DOHH2 (cell line): Measurements from ENCODE around the gene PGGHG.

Experiments used
- H3F3A ChIP-seq: fragments of 200-600 bp; sonication (generic), shearing (Covaris generic); 2 replicates; pipeline ENCODE4 v1.6.0; 2016; ENCODE audit warnings: antibody characterized with exemption, mild to moderate bottlenecking; ENCODE audit not compliant: control insufficient read depth, insufficient read depth
- H3K27ac ChIP-seq: fragments of 200-600 bp; sonication (generic); 2 replicates; pipeline ENCODE4 v1.5.1; 2014; ENCODE audit warnings: low read depth, mild to moderate bottlenecking, low read length, moderate library complexity
- H3K27me3 ChIP-seq: fragments of 200-600 bp; sonication (generic); 2 replicates; pipeline ENCODE4 v1.6.1; 2014; ENCODE audit warnings: mild to moderate bottlenecking, low read length, mixed read lengths; ENCODE audit not compliant: control insufficient read depth
- H3K36me3 ChIP-seq: fragments of 200-600 bp; sonication (generic); 2 replicates; pipeline ENCODE4 v1.6.1; 2014; ENCODE audit warnings: mild to moderate bottlenecking, low read length, moderate library complexity, mixed read lengths; ENCODE audit not compliant: control insufficient read depth
- H3K4me1 ChIP-seq: fragments of 200-600 bp; sonication (generic); 2 replicates; pipeline ENCODE4 v1.6.1; 2014; ENCODE audit warnings: mild to moderate bottlenecking, low read length, mixed read lengths; ENCODE audit not compliant: control insufficient read depth
- H3K4me2 ChIP-seq: fragments of 200-600 bp; sonication (generic); 2 replicates; pipeline ENCODE4 v1.6.0; 2014; ENCODE audit warnings: mild to moderate bottlenecking, low read length, moderate library complexity
- H3K4me3 ChIP-seq: fragments of 200-600 bp; sonication (generic); 2 replicates; pipeline ENCODE4 v1.5.1; 2014; ENCODE audit warnings: mild to moderate bottlenecking, low read length, mixed read lengths
- H3K79me2 ChIP-seq: fragments of 200-600 bp; sonication (generic); 2 replicates; pipeline ENCODE4 v1.6.1; 2014; ENCODE audit warnings: mild to moderate bottlenecking, low read length, mixed read lengths; ENCODE audit not compliant: control insufficient read depth
- H3K9me2 ChIP-seq: fragments of 200-600 bp; sonication (generic); replicated peaks from 2 replicates; pipeline ENCODE4 v1.6.1; 2014; ENCODE audit warnings: mild to moderate bottlenecking, low read length, mixed read lengths; ENCODE audit not compliant: control insufficient read depth
- H3K9me3 ChIP-seq: fragments of 200-600 bp; sonication (generic); 2 replicates; pipeline ENCODE4 v1.6.1; 2014; ENCODE audit warnings: antibody characterized with exemption, low read length, mixed read lengths; ENCODE audit not compliant: control insufficient read depth, insufficient read depth
- H4K20me1 ChIP-seq: fragments of 200-600 bp; sonication (generic); 2 replicates; pipeline ENCODE4 v1.6.0; 2014; ENCODE audit warnings: low read depth, mild to moderate bottlenecking, antibody characterized with exemption, low read length, moderate library complexity; ENCODE audit not compliant: control insufficient read depth, insufficient read depth
- CTCF ChIP-seq: fragments of 200-600 bp; sonication (generic); IDR thresholded peaks from one replicate; pipeline ENCODE4 v1.5.1; 2014; ENCODE audit warnings: antibody characterized with exemption, mild to moderate bottlenecking, low read depth, low read length; ENCODE audit not compliant: poor library complexity, severe bottlenecking
- EZH2phosphoT487 ChIP-seq: fragments of 200-600 bp; sonication (generic); IDR thresholded peaks from 2 replicates; pipeline ENCODE4 v1.6.1; 2017; ENCODE audit warnings: borderline replicate concordance, mild to moderate bottlenecking, antibody characterized with exemption, low read length, moderate library complexity, mixed read lengths

Gene PGGHG

GRCh38 chr11:244376-244775 is 44.5 kb upstream of the PGGHG start:
- H3K27ac ChIP-seq, result no peak overlapping the region
- H3K9me3 ChIP-seq, result no peaks in the 10 kb centered on the region
- peaks cover 91% of the 10 kb centered on the region for H3K36me3 ChIP-seq
- H3K9me2 ChIP-seq, result no peaks in the 10 kb centered on the region
- H3K27me3 ChIP-seq, result no peaks in the 10 kb centered on the region
- no peak overlapping the region for H3K4me2 ChIP-seq
- no peak for TF ChIP-seq CTCF
- no peak for TF ChIP-seq EZH2phosphoT487
- H3K4me3 ChIP-seq, result no peak overlapping the region
- no peaks in the 10 kb centered on the region for H3F3A ChIP-seq
- H3K4me1 ChIP-seq, result no peaks in the 10 kb centered on the region
- peaks cover 35% of the 10 kb centered on the region for H3K79me2 ChIP-seq
- H4K20me1 ChIP-seq, result no peaks in the 10 kb centered on the region; the same call in 1 of the 2 replicates

GRCh38 chr11:249062-249461 is 39.9 kb upstream of the PGGHG start:
- peaks cover 3% of the 10 kb centered on the region; the same call in 1 of the 2 replicates for H4K20me1 ChIP-seq
- peaks cover 9% of the 10 kb centered on the region for H3F3A ChIP-seq
- no peak overlapping the region for H3K4me3 ChIP-seq
- no peaks in the 10 kb centered on the region for H3K9me2 ChIP-seq
- H3K36me3 ChIP-seq, result peaks cover 91% of the 10 kb centered on the region
- H3K9me3 ChIP-seq, result no peaks in the 10 kb centered on the region
- no peaks in the 10 kb centered on the region for H3K4me1 ChIP-seq
- no peak for TF ChIP-seq CTCF
- no peak for TF ChIP-seq EZH2phosphoT487
- H3K79me2 ChIP-seq, result no peaks in the 10 kb centered on the region
- no peaks in the 10 kb centered on the region for H3K27me3 ChIP-seq
- H3K27ac ChIP-seq, result no peak overlapping the region
- no peak overlapping the region for H3K4me2 ChIP-seq

- Histone ChIP-seq H3K27me3 (no peaks in the 10 kb centered on the region), H3K9me3 (no peaks in the 10 kb centered on the region), H4K20me1 (peaks cover 3% of the 10 kb centered on the region; the same call in 1 of the 2 replicates), H3K27ac (no peak overlapping the region), H3K4me3 (no peak overlapping the region), H3K79me2 (no peaks in the 10 kb centered on the region), H3K4me1 (no peaks in the 10 kb centered on the region), H3K4me2 (no peak overlapping the region), H3K36me3 (peaks cover 80% of the 10 kb centered on the region), H3F3A (peaks cover 15% of the 10 kb centered on the region), H3K9me2 (no peaks in the 10 kb centered on the region)
- TF ChIP-seq CTCF (no peak), EZH2phosphoT487 (no peak)
These were observed 38.7 kb upstream of the PGGHG start for GRCh38 chr11:250274-250673.

- H3K9me2 ChIP-seq, result no peaks in the 10 kb centered on the region
- TF ChIP-seq CTCF (peak; percentile 87), EZH2phosphoT487 (no peak)
- no peaks in the 10 kb centered on the region for H3K9me3 ChIP-seq
- no peaks in the 10 kb centered on the region for H3K79me2 ChIP-seq
- peaks cover 16% of the 10 kb centered on the region for H3F3A ChIP-seq
- H3K4me2 ChIP-seq, result no peak overlapping the region
- no peak overlapping the region for H3K4me3 ChIP-seq
- peaks cover 3% of the 10 kb centered on the region; the same call in 1 of the 2 replicates for H4K20me1 ChIP-seq
- no peaks in the 10 kb centered on the region for H3K27me3 ChIP-seq
- H3K4me1 ChIP-seq, result no peaks in the 10 kb centered on the region
- H3K27ac ChIP-seq, result no peak overlapping the region
- peaks cover 74% of the 10 kb centered on the region for H3K36me3 ChIP-seq
These were observed 38.1 kb upstream of the PGGHG start for GRCh38 chr11:250740-251299.
